OCI-M2 (cell line): Measurements from ENCODE around the gene WLS.
"Not testable (repeated sequence)": the region's sequence is repeated elsewhere in the genome, so short reads cannot be mapped to it uniquely, and the experiment has no call there.

Experiments
- DNase-seq: peaks from one replicate; lab custom pipeline; 2025; ENCODE audit not compliant: unreplicated experiment; lab: John Stamatoyannopoulos, UW

WLS gene

DNA sequence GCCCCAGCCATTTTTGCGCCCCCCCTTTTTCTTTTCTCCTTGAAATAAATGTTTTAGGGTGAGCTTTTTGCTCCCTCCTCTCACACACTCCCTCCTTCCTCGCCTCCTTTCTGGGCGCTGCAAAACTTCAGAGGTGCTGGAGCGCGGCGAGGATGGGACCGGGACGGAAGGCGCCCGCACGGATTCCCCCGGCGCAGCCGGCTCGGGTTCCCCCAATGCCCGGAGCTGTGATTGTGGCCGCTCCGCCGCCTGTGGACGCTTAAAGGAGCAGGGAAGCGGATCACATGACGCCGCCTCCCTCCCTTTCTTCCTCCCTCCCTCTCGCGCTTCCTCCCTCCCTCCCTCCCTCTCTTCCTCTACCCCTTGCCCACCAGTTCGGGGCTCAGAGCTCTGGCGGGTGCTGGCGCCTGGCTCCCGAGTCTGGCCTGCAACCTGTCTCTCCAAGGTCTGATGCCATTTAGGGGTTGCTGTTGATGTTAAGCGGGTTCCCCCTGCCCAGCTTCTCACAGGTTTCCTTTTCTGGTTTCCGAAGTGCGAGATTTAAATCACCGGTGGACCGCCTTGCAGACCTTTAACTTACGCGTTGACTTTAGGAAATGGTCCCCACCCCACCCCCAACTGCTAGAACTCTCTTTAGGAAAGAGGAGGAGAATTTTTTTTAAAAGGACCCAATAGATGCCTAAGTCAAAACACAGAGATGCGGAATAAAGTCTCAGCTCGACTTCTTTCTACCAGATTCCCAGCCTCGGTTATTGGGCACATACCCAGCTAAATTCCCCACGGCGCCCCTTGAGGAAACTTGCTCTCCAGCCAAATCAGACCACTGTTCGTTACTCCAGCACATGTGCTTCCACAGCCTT lies at the start of gene WLS:
Gene WLS, minus strand, starts transcription at position 235 of the 860 bp plus-strand sequence. Its CDS starts 224 bp downstream, at position 11.
- DNase-seq: no peak

DNA sequence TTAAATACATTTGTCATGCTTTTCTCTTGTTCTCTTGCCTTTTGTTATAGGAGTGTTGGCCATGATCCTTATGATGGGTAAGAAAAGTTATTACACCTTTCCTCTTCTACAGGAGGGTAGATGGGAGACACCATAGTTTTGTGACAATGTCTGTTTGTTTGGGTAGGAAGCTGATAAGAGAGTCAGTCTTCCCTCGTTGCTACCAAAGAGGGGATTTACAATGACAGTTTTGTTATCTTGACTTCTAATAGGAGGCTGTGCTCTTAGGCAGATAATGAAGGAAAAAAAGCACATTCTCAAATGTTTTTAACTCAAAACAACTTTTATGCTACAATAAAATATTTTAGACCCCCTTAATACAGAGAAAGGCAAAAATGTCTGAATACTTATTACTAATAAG lies 48.0 kb upstream of the WLS start:
- no peak for DNase-seq

GRCh38 chr1:68279846-68280245 lies 47.5 kb upstream of the WLS start:
- no peak for DNase-seq

DNA sequence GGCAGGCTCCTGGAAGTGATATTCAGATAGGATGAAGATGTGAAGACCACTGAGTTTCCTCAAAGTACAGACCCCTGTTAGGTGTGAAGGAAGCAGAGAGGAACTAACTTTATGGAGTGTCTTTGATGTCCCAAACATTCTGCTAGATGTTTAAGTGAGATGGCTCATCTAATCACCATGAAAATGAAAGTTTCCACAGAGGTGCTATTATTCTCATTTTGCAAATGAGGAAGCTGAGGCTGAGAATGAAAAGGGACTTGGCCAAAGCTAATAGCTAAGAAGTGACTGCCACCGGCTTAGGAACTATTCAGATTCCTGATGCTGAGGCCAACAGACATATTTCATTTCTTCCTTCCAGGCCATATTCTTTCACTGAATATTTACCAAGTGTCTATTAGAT lies 45.9 kb upstream of the WLS start:
- DNase-seq: no peak

- no peak for DNase-seq
Observed at GRCh38 chr1:68276448-68276847, 44.1 kb upstream of the WLS start.

DNA sequence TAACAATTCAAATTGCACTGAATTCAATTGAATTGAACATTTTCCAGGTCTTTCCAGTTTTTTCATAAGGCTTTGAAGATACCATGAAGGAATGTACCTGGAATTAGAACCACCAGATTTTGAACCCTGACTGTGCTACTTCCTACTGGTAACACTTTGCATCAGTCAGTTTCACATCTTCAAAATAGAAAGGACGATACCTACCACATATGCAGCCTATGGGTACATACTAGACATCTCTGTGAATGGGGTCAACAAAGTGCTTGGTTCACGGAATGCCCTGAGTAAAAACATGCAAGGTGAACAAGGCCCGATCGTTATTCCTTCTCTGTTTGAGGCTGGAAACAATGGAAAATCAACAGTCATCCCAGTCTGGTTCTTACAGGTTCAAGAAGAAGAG lies 41.2 kb upstream of the WLS start:
- DNase-seq: no peak

DNA sequence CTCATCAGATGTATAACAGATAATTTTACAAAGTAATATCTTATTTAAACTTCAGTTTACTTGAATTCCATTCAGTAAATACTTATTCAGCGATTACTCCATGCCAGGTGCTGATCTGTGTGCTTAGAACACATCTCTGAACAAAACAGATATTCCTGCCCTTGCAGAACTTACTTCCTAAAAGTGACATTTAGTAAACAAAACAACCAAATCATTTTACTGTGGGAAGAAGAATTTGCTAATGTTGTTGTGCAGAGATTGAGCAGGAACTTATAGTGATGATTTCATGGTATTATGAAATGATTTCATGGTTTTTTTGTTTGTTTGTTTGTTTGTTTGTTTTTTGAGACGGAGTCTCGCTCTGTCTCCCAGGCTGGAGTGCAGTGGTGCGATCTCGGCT lies 39.3 kb upstream of the WLS start:
- DNase-seq: no peak

GRCh38 chr1:68270951-68271350 lies 38.6 kb upstream of the WLS start:
- DNase-seq: no peak

DNA sequence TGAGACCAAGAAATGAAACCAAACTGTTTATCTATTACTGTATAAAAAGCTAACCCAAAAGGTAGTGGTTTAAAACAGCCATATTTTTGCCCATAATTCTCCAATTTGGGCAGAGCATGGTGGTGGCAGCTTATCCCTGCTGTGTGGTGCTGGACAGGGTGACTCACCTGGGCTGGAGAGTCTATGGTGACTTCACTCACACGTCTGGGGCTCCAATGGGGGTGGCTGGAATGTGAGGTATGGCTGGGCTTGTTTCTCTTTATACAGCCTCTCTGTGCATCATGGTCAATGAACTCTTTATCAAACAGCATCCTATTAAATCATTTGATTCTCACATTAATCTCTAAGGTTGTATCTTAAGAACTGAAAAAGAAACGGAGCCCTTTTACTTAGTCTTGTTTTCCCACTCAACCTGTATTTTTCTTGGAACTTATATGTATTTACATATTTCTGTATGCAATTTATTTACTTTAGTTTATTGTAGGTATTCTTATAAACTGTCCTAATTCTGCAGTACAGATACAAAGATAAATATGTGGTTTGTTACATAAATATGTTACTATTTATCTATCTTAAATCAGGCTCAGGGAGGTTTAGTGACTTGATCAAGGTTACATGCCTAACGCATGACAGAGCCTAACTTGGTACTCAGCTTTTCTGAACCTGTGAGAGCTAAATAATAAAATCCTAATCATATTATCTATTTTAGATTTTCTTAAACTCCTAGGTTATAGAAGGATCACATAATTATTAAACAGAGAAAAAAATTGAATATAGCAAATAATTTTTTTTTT lies 37.5 kb upstream of the WLS start:
- DNase-seq: no peak

DNA sequence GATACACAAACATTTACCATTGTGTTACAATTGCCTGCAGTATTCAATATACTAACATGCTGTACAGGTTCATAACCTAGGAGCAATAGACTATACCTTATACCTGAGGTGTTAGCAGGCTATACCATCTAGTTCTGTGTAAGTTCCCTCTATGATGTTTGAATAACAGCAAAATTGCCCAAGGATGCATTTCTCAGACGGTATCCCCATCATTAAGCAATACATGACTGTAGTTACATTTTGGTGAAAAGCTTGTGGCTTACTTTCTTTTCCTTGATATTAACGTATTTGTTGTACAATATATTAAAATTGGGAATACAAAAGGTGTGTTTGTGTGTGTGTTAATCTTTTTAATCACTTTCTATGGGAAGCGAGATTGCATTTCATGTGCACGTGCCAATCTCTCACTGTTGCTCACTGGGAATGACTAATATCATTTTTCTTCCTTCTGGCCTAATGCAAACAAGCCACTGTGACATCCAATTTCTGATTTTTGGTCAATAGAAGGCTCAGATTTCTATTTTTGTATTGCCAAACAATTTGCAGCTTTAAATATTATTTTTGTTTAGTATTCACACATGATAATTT lies 36.7 kb upstream of the WLS start:
- DNase-seq: no peak

GRCh38 chr1:68256824-68257223 lies 24.5 kb upstream of the WLS start:
- not testable (repeated sequence) for DNase-seq

- DNase-seq: no peak
Observed at GRCh38 chr1:68255301-68255700, 23.0 kb upstream of the WLS start.

DNA sequence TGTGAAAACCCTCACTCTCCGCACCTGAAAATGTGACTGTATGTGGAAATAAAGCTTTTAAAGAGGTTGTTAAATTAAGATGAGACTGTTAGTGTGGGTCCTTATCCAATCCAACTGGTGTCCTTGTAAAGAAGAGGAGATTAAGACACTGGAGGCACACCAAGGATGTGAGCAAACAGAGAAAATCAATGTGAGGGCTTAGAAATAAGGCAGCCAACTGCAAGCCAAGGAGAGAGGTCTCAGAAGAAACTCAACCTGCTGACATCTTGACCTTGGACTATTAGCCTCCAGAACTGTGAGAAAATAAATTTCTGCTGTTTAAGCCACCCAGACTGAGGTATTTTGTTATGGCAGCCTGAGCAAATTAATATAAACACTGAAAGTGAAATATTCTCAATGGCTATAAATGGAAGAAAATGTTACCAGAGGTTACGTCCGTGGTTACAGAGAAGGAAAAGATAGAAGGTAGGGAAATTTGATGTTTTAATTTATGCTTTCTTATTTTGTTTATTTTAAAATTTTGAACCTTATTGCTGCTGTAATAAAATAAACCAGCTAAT lies 22.4 kb upstream of the WLS start:
- DNase-seq: no peak

DNA sequence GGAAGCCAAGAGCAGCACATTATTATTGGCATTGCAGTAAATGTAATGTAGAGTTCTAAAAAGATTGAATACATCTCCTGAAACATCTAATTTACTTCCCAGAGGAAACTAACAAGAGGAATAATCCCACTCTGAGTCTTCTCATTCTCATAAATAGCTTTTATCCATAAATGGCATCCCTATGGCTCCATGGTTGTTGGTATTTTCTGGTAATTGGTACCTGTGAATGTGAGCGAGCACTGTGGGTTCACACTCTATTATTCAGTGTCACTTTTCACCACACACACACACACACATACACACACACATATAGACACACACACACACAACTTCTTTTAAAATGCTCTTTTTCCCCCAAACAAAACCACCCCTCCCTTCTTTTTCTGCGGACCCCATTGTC lies 4.7 kb upstream of the WLS start:
- no peak for DNase-seq

DNA sequence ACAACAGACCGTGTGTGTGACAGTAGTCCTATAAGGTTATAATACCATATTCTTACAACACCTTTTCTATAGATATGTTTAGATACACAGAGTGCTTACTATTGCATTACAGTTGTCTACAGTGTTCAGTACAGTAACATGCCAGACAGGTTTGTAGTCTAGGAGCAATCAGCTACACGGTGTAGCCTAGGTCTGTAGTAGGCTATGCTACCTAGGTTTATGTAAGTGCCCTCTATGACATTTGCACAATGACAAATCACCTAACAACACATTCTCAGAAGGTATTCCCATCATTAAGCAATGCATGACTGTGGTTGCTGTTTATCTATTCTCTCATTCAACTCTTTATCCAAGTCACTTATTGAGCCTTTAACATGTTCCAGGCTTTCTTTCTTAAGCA lies 1.8 kb upstream of the WLS start:
- DNase-seq: no peak

GRCh38 chr1:68233202-68233601 lies 879 bp upstream of the WLS start:
- no peak for DNase-seq

DNA sequence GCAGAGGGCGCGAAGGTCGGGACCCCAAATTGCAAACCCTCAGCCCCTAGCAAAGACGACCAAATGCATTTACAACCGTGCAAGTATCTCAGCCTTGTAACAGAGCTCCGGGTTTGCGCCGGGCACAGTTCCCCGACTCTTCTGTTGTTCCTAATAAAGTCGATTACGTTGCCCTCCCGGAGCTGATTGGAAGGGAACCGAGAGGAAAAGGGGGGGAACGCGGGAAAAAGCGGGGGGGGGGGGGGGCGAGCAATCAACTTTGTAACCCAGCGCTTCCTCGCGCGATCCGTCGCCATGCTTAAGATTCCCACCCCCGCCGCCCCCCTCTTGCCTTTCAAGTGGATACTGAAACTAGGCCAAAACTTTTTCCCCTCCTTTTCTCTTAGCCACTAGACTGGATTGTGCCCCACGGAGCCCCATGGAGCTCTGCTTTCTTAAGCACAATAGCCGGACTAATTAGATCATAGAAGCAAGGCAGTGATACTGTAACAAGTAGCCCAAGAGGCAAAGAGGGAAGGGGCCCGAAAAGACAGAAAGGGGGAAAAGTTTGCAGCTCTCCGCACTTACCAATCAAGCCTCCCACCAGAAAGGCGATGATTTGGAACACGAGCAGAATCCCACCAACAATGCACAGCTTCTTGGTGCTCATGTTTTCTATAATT lies 565 bp downstream of the WLS start:
- DNase-seq: no peak

DNA sequence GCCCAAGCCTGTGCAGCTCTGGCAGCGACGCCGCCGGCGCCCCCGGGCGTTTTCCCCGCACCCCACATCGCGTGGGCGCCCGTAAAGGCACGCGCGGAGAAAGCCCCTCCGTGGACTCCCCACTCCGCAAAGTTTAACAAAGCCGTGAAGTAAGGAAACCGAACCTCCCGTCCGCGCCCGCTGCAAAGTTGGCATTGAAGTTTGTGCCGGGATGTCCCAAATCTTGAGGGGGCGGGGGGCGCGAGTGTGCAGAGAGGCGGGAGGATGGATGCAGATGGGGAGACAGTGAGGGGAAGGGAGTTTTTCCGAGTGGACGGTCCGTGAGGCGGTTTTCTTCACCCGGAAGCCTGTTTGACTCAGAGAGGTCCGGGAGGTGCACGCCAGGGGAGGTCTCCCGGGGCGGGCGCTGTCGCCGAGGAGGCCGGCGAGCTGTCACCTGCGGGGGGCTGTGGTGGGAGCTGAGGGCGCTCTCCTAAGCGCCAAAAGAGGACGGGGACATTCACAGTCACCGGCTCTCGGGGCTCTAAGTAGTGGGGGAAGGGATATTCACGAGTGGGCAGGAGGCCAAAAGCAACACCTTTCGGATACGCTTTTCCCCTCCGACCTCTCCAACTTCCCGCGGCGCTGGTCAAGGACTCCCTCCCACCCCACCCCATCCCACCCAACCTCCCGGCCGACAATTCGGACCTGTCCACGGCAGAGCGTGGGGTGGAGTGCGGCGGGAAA lies 1.3 kb downstream of the WLS start:
- DNase-seq: no peak

GRCh38 chr1:68230484-68230802 lies 1.9 kb downstream of the WLS start:
- no peak for DNase-seq

GRCh38 chr1:68229650-68230483 lies 2.5 kb downstream of the WLS start:
- DNase-seq: no peak
